HG03521 (cell line): ENCODE results near the gene PCDHA11.
"Not testable (repeated sequence)": the region's sequence is repeated elsewhere in the genome, so short reads cannot be mapped to it uniquely, and the experiment has no call there.

ENCODE experiments used
- ATAC-seq: cut with Tn5 transposase; IDR thresholded peaks from one replicate; pipeline ENCODE4 v1.9.1; 2021; ENCODE audit warnings: mild to moderate bottlenecking, moderate library complexity; ENCODE audit not compliant: unreplicated experiment

The PCDHA11 gene

GRCh38 chr5:140848139-140849102 lies 20.3 kb upstream of the PCDHA11 start, which contains the start of gene PCDHA9:
Gene PCDHA9 (plus strand): TSS chr5:140848382. CDS start chr5:140848496, 114 bp downstream.
- not testable (repeated sequence) for ATAC-seq

GRCh38 chr5:140849831-140850634 lies 18.7 kb upstream of the PCDHA11 start:
- ATAC-seq, result not testable (repeated sequence)

GRCh38 chr5:140855772-140856674 lies 12.7 kb upstream of the PCDHA11 start, which contains the start of gene PCDHA10:
Gene PCDHA10 (plus strand): TSS chr5:140855897. CDS start chr5:140856049, 152 bp downstream.
- ATAC-seq, result no peak

GRCh38 chr5:140857177-140857986 lies 11.4 kb upstream of the PCDHA11 start:
- ATAC-seq, result no peak

- ATAC-seq, result no peak
Observed at GRCh38 chr5:140857987-140858240, 10.8 kb upstream of the PCDHA11 start.

GRCh38 chr5:140862441-140863295 lies 6.1 kb upstream of the PCDHA11 start:
- no peak for ATAC-seq

- ATAC-seq, result no peak
Observed at GRCh38 chr5:140869555-140869886, 764 bp downstream of the PCDHA11 start.

GRCh38 chr5:140870221-140871201 lies 1.8 kb downstream of the PCDHA11 start:
- no peak for ATAC-seq

- ATAC-seq, result no peak
Observed at GRCh38 chr5:140875085-140876065, 6.6 kb downstream of the PCDHA11 start, which contains the start of gene PCDHA12. Gene PCDHA12 (plus strand): TSS chr5:140875308. CDS start chr5:140875473, 165 bp downstream.

- ATAC-seq, result not testable (repeated sequence)
Observed at GRCh38 chr5:140876541-140877261, 7.9 kb downstream of the PCDHA11 start.

- no peak for ATAC-seq
Observed at GRCh38 chr5:140877262-140877581, 8.5 kb downstream of the PCDHA11 start.

GRCh38 chr5:140881889-140882590 lies 13.3 kb downstream of the PCDHA11 start, which contains the start of gene PCDHA13:
Gene PCDHA13 (plus strand): TSS chr5:140882124. CDS start chr5:140882269, 145 bp downstream.
- no peak for ATAC-seq

GRCh38 chr5:140882591-140882899 lies 13.8 kb downstream of the PCDHA11 start:
- ATAC-seq, result no peak

- no peak for ATAC-seq
Observed at GRCh38 chr5:140883373-140883772, 14.6 kb downstream of the PCDHA11 start.

- ATAC-seq, result no peak
Observed at GRCh38 chr5:140883927-140884697, 15.4 kb downstream of the PCDHA11 start.
